Fibroblast of peridontal ligament (primary cell): ENCODE measurements around the gene ALOX12B.
"Not testable (repeated sequence)": the region's sequence is repeated elsewhere in the genome, so short reads cannot be mapped to it uniquely, and the experiment has no call there.

Experiments used
- DNase-seq: peaks from one replicate; pipeline ENCODE4 v3.0.0-alpha.2; 2010; ENCODE audit errors: extremely low read depth

Gene ALOX12B

DNA sequence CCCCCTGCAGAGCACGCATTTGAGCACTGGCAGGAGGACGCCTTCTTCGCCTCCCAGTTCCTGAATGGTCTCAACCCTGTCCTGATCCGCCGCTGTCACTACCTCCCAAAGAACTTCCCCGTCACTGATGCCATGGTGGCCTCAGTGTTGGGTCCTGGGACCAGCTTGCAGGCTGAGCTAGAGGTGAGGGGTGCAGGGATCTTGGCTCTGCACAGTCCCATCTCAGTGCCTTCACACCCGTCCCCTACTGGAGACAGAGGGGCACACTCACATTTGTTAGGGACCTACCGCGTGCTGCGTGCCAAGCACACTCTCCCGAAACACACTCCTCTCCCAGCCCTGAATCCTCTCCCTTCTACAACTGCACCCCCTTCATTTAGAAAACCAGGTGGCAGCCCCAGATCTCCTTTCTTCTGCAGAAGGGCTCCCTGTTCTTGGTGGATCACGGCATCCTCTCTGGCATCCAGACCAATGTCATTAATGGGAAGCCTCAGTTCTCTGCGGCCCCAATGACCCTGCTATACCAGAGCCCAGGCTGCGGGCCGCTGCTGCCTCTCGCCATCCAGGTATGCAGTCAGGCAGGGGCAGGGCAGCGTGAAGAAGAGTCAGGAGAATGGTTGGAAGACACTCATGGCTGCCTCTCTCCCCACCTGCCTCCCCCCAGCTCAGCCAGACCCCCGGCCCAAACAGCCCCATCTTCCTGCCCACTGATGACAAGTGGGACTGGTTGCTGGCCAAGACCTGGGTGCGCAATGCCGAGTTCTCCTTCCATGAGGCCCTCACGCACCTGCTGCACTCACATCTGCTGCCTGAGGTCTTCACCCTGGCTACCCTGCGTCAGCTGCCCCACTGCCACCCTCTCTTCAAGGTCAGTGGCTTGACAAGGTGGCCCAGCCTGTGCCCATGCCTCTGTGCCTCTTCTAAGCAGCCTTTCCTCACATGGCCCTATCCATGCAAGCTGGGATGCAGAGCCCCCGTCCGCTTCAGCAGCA, 42.4 kb downstream of the ALOX12B start:
- no peak for DNase-seq

DNA sequence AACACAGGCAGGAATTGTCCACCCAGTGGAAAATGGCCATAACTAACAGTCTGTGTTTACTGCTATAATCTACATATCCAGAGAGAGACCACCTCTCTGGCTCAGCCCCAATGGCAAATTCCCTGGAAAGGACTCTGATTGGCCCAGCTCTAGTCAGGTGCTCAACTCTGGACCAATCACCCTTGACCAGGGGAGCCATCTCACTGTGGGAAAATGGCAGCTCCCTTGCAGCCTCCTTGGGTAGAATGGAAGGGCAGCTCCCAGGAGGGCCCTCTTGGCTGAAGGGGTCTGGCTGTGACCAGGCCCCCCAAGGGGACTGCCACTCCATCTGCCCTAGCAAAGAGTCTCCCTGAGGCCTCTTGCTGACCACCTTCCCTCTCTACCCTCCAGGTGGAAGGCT, 45.5 kb downstream of the ALOX12B start:
- DNase-seq: no peak

DNA sequence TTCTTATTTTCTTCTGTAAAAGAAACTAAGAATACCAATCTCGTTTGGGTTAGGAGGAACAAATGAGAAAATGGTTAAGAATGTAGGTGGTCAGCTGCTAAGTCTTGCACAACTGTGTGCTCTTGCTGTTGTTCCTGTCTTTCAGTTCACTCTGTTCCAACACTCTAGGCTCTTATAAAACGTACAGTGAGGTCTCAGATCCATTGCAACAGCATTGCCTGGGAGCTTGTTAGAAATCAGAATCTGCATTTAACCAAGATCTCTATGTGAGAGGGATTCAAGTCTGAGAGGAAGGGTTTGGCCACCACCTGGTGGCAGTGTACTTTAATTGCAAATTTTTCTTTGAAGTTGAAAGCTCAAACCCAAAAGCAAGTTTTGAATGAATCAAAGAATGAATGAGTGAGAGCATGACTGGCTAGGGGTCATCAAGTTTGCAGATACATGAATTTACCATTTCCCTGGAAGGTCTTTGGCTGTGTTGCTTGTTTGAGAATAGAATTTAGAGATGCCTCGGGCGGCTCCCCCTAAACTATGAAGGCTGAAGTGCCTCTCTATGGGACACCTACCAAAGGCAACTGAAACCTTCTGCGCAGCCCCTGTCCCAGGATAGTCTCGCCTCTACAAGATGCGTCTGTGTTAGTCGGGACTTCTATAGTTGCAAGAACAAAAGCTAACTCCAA, 46.1 kb downstream of the ALOX12B start:
- DNase-seq: peak; percentile 75

DNA sequence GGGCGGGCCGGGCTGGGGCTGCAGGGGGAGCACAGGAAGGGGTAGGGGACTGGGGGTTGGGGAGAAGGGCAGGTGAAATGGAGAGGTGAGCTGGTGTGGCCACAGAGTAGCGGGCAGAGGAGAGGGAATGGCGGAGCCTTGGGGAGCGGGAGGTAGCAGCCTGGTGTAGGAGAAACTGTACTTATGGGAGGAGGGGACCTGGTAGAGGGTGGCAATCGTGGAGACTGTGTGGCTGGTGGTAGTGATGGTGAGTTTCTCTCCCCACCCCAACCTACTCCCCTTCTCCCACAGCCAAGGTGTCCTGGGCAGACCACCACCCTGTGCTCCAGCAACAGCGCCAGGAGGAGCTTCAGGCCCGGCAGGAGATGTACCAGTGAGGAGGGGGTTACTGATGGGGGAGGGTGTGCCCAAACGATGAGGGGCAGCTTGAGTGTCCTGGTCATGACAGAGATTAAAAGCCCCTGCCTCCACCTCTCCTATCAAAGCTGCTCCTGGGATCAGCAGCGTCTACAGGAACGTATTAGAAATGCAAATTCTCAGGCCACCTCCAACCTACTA, 47.8 kb downstream of the ALOX12B start:
- no peak for DNase-seq

DNA sequence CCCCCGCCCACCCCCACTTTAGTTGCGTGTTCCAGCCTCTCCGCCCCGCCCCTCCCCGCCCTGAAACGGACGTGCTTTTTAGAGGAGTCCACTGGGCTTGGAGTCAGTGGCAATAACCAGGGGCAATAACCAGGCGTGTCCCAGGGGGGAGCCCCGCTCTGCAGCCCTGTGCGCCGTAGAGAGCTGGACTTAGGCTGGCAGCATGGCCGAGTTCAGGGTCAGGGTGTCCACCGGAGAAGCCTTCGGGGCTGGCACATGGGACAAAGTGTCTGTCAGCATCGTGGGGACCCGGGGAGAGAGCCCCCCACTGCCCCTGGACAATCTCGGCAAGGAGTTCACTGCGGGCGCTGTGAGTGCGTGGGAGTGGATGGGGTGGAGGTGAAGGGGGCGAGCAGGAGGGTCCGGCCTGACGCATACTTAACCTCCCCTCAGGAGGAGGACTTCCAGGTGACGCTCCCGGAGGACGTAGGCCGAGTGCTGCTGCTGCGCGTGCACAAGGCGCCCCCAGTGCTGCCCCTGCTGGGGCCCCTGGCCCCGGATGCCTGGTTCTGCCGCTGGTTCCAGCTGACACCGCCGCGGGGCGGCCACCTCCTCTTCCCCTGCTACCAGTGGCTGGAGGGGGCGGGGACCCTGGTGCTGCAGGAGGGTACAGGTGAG, 48.4 kb downstream of the ALOX12B start, which contains the start of gene ALOX15B:
ALOX15B (plus strand) TSS at position 106 of the 657 bp plus-strand sequence; CDS start at position 203, 97 bp downstream.
- DNase-seq: no peak

DNA sequence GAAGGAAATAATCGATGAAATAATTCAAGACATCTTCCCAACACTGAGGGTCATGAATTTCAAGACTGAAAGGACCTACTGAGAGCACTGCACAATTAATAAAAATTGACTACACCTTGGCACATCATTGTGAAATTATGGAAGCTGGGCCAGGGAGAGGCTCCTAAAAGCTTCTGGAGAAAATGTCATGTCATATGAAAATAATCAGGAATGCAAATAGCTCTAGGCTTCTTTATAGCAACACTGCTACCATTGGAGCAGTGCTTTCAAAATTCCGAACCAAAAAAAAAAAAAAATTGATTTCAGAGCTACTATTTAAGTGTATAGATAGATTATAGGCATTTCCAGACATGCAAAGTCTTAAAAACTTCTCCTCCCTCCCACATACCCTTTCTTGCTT, 55.1 kb downstream of the ALOX12B start:
- DNase-seq: no peak

DNA sequence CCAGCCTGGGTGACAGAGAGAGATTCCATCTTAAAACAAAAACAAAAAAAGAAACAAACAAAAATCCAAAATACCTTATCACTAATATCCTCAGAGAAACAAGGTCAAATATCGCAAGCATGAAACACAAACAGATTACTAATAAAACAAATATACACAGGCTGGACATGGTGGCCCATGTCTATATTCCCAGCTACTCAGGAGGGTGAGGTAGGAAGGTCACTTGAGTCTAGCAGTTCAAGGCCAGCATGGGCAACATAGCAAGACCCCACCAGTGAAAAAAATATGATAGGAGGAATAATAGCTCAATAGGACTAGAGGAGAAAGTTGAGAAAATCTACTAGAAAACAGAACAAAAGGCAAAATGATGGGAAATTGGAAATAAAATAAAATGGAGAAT, 55.6 kb downstream of the ALOX12B start:
- no peak for DNase-seq

DNA sequence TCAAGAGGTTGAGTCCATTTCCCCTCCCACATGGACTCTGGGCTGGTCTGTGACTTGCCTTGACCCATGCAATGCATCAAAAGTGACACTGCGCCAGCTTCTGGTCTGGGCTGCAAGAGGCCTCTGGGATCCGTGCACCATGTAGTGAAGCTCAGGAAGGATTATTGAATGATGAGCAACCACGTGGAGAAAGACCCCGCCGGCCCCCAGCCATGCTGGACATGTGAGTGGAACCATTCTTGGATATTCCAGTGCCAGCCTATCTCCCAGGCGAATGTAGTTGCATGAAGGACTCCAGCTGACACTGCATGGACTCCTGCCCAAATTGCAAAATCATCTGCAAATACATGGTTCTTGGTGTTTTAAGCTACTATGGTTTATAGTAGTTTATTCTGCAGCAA, 56.3 kb downstream of the ALOX12B start:
- DNase-seq: no peak

DNA sequence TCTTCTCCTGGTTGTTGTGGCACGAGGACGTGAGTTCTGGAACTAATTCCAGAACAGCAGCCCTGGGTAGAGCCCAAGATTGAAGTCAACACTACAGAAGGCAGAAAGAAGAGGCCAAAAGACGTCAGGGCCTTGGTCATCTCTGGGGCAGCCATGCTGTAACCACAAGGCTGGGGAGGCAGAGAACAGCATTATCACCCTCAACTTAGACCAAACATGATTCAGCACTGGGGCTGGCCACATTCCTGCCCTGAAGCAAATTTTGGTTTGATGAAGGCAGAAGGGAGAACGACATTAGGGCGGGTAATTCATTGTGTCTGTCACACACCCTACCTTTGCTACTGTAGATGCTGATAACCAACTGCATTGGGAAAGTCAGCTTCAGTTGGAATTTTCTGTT, 58.4 kb downstream of the ALOX12B start:
- peak; percentile 7 for DNase-seq

DNA sequence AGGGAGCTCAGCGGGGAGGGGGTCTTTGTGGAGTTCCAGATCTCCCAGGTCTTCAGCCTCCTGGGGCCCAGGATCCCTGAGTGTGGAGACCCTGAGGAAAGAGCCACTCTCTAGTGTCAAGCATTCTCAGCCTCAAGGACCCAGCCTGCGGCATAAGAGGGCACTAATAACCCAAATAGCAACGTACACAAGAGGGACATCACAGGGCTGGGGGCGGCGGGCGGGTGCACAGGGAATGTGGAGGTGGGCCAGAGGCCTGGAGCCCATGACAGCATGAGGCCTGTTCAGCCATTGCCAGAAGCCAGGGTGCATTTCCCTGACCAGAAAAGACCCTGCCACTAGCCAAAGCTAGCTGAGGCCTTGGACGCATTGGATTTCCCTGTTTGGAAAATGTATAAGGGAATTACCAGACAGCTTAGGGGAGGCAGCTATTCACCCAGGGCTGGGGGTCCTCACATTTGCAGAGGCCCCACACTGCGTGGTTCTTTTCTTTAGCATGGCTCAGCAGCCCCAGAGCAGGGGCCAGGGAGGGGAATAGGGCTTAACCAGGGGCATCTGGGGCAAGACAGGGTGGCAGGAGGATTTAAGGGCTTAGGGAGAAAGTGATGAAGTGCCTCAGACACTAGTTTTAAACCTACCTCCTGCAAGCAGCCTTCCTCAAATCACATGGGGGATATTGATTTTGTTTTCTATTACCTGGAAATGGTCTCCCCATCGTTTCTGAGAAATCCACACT, 62.2 kb downstream of the ALOX12B start:
- DNase-seq: no peak

DNA sequence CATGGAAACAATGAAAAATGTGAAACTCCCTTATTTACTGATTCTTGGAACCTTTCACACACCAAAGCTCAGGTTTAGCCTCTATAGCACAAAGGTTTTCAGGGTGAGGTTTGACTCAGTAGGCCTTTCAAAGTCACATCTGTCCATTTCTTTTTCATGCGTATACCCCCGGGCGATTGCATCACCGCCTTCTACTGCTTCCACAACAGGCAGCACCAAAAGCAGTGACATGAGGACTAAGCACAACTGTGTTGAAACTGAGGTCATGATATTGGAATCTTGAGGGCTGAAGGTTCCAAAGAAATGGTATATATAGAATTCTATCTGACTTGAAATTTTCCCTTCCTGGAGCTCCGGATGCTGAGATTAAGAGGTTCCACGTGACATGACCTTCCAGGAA, 63.4 kb downstream of the ALOX12B start:
- not testable (repeated sequence) for DNase-seq
